Measurements from ENCODE around the gene KHSRP.

GRCh38 chr19:6431891-6432290 is 7.3 kb upstream of the KHSRP start:
- TF ChIP-seq YY1 (IDR thresholded peaks at IDR 0.05; ENCODE audit: insufficient read depth, insufficient read length): no peak
- no peak for TF ChIP-seq ZNF274 (IDR thresholded peaks at IDR 0.05; ENCODE audit: low read depth, low read length)
- no peak for TF ChIP-seq SUZ12 (IDR thresholded peaks at IDR 0.05; ENCODE audit: extremely low read depth, insufficient read depth, insufficient read length)

All from NT2/D1 (cell line).